ENCODE results near the gene SDHB. TPM values are rescaled to one million over a fixed set of nuclear protein-coding genes. Genes with fewer than 3 reads are reported as not detected.

SDHB gene
- total RNA-seq, 4 donors from 2014 or later = 238 to 405 (median 328) TPM

DNA sequence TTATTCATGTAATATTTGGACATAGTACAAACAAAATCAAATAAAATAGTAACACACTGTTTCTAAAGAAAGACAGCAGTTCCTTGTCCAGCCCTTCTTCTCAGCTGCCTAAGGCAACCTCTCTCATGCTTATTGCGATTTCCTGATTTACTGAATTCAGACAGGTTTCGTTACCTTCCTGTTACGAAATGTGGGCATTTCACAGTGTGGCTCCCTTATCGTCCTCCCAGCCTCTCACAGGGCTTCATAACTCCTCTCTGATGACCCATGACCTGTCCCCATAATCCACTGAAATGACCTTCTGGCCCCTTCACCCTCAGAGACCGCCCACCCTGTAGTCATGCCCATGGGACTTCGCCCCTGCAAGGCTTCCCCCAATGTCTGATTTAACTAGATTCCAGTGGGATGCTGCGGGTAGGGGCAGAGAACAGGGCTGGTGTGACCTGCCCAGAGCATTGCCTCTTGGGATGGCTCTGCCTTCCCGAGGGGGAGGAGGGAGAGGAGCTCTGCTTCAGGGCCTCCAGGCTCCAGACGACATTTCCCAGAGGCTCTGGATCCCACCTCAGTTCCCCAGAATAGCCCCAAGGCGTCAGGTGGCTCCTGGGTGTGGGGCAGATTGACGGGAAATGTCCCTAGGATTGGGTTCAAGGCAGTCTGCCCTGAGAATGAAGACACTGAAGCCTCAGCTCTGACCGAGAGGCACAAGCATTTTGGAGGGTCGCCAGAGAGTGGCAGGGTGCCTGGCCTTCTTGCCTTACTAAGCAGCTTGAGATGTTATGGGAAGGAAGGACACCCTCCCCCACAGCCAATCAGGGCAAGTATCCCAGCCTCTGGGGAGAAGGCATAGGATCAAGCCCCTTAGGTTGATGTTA, 44.9 kb upstream of the SDHB start:
- H3K9me3 ChIP-seq = no peaks in the 10 kb centered on the region
- DNase-seq = peak; percentile 98 to 100
- in situ Hi-C loops (cut with MboI; ENCODE audit: low sequenced_read_pairs in 4 of 4) = no loop called here
- peak; percentile 76 to 84 for ATAC-seq
- H3K4me3 ChIP-seq = no peak overlapping the region
- H3K27me3 ChIP-seq = no peaks in the 10 kb centered on the region
- H3K4me1 ChIP-seq = peaks cover 55 to 87% of the 10 kb centered on the region in 2 donors
- peaks cover 0 to 12% of the 10 kb centered on the region in 2 donors for H3K36me3 ChIP-seq
- intact Hi-C loops (cut with DNase I; ENCODE audit: low total_unique reads) = loop anchor here (1.0 to 2.0 kb wide), 2 partner anchors 16 to 36 kb away; no protein-coding TSS in a partner anchor
- TF ChIP-seq, protein P1, sequence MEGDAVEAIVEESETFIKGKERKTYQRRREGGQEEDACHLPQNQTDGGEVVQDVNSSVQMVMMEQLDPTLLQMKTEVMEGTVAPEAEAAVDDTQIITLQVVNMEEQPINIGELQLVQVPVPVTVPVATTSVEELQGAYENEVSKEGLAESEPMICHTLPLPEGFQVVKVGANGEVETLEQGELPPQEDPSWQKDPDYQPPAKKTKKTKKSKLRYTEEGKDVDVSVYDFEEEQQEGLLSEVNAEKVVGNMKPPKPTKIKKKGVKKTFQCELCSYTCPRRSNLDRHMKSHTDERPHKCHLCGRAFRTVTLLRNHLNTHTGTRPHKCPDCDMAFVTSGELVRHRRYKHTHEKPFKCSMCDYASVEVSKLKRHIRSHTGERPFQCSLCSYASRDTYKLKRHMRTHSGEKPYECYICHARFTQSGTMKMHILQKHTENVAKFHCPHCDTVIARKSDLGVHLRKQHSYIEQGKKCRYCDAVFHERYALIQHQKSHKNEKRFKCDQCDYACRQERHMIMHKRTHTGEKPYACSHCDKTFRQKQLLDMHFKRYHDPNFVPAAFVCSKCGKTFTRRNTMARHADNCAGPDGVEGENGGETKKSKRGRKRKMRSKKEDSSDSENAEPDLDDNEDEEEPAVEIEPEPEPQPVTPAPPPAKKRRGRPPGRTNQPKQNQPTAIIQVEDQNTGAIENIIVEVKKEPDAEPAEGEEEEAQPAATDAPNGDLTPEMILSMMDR (IDR thresholded peaks at IDR 0.05 in 4 of 5, conservative IDR thresholded peaks at IDR 0.05 in 1 of 5) = no peak
- TF ChIP-seq POLR2A (IDR thresholded peaks at IDR 0.05) = peak in 1 of 2 donors; percentile 17
- peak overlapping the region; percentile 89 to 97 (median 96) for H3K27ac ChIP-seq

DNA sequence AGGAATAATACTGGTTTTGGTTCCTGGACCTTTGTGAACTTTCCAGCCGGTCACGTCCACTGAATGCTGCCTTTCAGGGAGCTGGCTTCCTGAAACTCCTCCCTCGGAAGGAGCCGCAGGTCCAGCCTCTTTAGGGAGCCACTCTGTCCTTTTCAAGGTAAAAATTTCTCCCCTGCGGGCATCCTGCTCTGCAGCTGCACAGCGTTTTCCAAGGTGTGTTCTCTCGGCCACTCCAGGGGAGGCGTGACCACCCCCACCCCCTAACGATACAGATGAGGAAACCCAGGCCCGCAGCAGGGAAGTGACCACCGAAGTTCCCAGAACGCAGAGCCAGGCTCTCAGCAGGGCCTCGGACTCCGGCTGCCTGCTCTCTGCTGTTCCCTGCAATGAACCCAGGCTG, 44.0 kb upstream of the SDHB start:
- H3K4me1 ChIP-seq = peaks cover 55 to 93% of the 10 kb centered on the region in 2 donors
- H3K9me3 ChIP-seq = no peaks in the 10 kb centered on the region
- no peak for TF ChIP-seq POLR2A (IDR thresholded peaks at IDR 0.05)
- TF ChIP-seq, protein P1 (IDR thresholded peaks at IDR 0.05 in 4 of 5, conservative IDR thresholded peaks at IDR 0.05 in 1 of 5) = no peak
- DNase-seq (no peak), ATAC-seq (no peak)
- in situ Hi-C loops (cut with MboI; ENCODE audit: low sequenced_read_pairs in 4 of 4) (no loop called here), intact Hi-C loops (cut with DNase I; ENCODE audit: low total_unique reads) (loop anchor here (2.0 kb wide), 1 partner anchor 35 kb away; no protein-coding TSS in a partner anchor)
- H3K27ac ChIP-seq = peak overlapping the region; percentile 89 to 97 (median 96)
- peaks cover 0 to 13% of the 10 kb centered on the region in 2 donors for H3K36me3 ChIP-seq
- H3K4me3 ChIP-seq = no peak overlapping the region
- H3K27me3 ChIP-seq = no peaks in the 10 kb centered on the region

GRCh38 chr1:17097147-17097546, 43.3 kb upstream of the SDHB start:
- in situ Hi-C loops (cut with MboI; ENCODE audit: low sequenced_read_pairs in 4 of 4) = no loop called here
- DNase-seq = no peak
- Histone ChIP-seq H3K4me3 (no peak overlapping the region), H3K9me3 (no peaks in the 10 kb centered on the region), H3K36me3 (peaks cover 0 to 20% of the 10 kb centered on the region in 2 donors), H3K27ac (peak overlapping the region; percentile 89 to 97 (median 96)), H3K4me1 (peaks cover 57 to 92% of the 10 kb centered on the region in 2 donors), H3K27me3 (no peaks in the 10 kb centered on the region)
- no peak for ATAC-seq
- intact Hi-C loops (cut with DNase I; ENCODE audit: low total_unique reads) = no loop called here
- TF ChIP-seq, protein P1 (IDR thresholded peaks at IDR 0.05 in 4 of 5, conservative IDR thresholded peaks at IDR 0.05 in 1 of 5) = no peak
- no peak for TF ChIP-seq POLR2A (IDR thresholded peaks at IDR 0.05)

DNA sequence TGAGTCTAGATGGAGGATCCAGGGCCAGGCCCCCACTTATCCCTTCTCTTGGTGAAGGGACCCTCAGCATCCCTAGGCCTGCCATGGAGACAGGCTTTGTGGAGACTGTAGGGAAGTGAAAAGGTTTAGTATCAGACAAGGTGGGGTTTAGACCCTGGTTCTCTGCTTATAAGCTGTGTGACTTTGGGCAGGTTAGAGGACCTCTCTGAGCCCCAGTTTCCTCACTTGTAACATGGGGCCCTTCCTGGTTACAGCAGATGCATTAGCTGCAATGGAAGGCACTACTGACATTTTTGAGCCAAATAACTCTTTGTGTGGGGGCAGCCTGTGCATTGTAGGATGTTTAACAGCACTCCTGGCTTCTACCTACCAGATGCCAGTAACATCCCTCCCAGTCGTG, 42.8 kb upstream of the SDHB start:
- no peak for ATAC-seq
- TF ChIP-seq, protein P1 (IDR thresholded peaks at IDR 0.05 in 4 of 5, conservative IDR thresholded peaks at IDR 0.05 in 1 of 5) = no peak
- no peak for TF ChIP-seq POLR2A (IDR thresholded peaks at IDR 0.05)
- Histone ChIP-seq H3K27me3 (no peaks in the 10 kb centered on the region), H3K4me1 (peaks cover 58 to 93% of the 10 kb centered on the region in 2 donors), H3K36me3 (peaks cover 0 to 25% of the 10 kb centered on the region in 2 donors), H3K9me3 (no peaks in the 10 kb centered on the region), H3K27ac (peak overlapping the region; percentile 89 to 97 (median 96)), H3K4me3 (no peak overlapping the region)
- no peak for DNase-seq
- in situ Hi-C loops (cut with MboI; ENCODE audit: low sequenced_read_pairs in 4 of 4) (no loop called here), intact Hi-C loops (cut with DNase I; ENCODE audit: low total_unique reads) (no loop called here)

Data from gastrocnemius medialis (tissue), 4 donors.